GM18870 (cell line): ENCODE data around the gene LRRC2.
"Not testable (repeated sequence)": the region's sequence is repeated elsewhere in the genome, so short reads cannot be mapped to it uniquely, and the experiment has no call there.

Experiments used
- ATAC-seq: cut with Tn5 transposase; IDR thresholded peaks from one replicate; pipeline ENCODE4 v1.9.1; 2021; ENCODE audit warnings: moderate library complexity; ENCODE audit not compliant: unreplicated experiment

Gene LRRC2

GRCh38 chr3:46558184-46559043, 7.7 kb downstream of the LRRC2 start:
- ATAC-seq = peak; percentile 84

GRCh38 chr3:46557814-46558183, 8.3 kb downstream of the LRRC2 start:
- no peak for ATAC-seq

GRCh38 chr3:46553154-46553553, 12.9 kb downstream of the LRRC2 start:
- no peak for ATAC-seq

- ATAC-seq = no peak
Measured at GRCh38 chr3:46552538-46552937, 13.6 kb downstream of the LRRC2 start.

- ATAC-seq = no peak
Measured at GRCh38 chr3:46551615-46552014, 14.5 kb downstream of the LRRC2 start.

GRCh38 chr3:46549989-46550388, 16.1 kb downstream of the LRRC2 start:
- ATAC-seq = no peak

- ATAC-seq = no peak
Measured at GRCh38 chr3:46549408-46549904, 16.6 kb downstream of the LRRC2 start.

- not testable (repeated sequence) for ATAC-seq
Measured at GRCh38 chr3:46548611-46549010, 17.5 kb downstream of the LRRC2 start.

GRCh38 chr3:46546896-46547440, 19.1 kb downstream of the LRRC2 start:
- ATAC-seq = no peak

GRCh38 chr3:46545818-46546630, 20.1 kb downstream of the LRRC2 start:
- ATAC-seq = no peak

- ATAC-seq = no peak
Measured at GRCh38 chr3:46544771-46545503, 21.2 kb downstream of the LRRC2 start.

- ATAC-seq = no peak
Measured at GRCh38 chr3:46542801-46543201, 23.3 kb downstream of the LRRC2 start.

GRCh38 chr3:46542344-46542743, 23.8 kb downstream of the LRRC2 start:
- no peak for ATAC-seq

- no peak for ATAC-seq
Measured at GRCh38 chr3:46541835-46542234, 24.3 kb downstream of the LRRC2 start.

GRCh38 chr3:46540550-46540949, 25.6 kb downstream of the LRRC2 start:
- ATAC-seq = no peak

GRCh38 chr3:46539443-46540005, 26.6 kb downstream of the LRRC2 start:
- ATAC-seq = no peak

GRCh38 chr3:46538803-46539442, 27.2 kb downstream of the LRRC2 start:
- peak; percentile 81 for ATAC-seq

- peak; percentile 1 for ATAC-seq
Measured at GRCh38 chr3:46538425-46538802, 27.7 kb downstream of the LRRC2 start.

- ATAC-seq = no peak
Measured at GRCh38 chr3:46537779-46538178, 28.3 kb downstream of the LRRC2 start.

GRCh38 chr3:46537316-46537715, 28.8 kb downstream of the LRRC2 start:
- ATAC-seq = no peak
